Measurements from ENCODE around the gene ALDH9A1. TPM values are rescaled to one million over a fixed set of nuclear protein-coding genes. Genes with fewer than 3 reads are reported as not detected.

The ALDH9A1 gene
- total and polyA plus RNA-seq, 2 of the 8 experiments (the other 6 are each of a cell fraction or from before 2014, with no cell fraction given), result 57.6 to 63.8 TPM

GRCh38 chr1:165680303-165680702, 18.1 kb downstream of the ALDH9A1 start:
- H3K56ac ChIP-seq (replicated peaks; ENCODE audit: insufficient read length, low read depth, low read length), result no peak overlapping the region
- no peak for FAIRE-seq
- no peaks in the 10 kb centered on the region for H3K27me3 ChIP-seq (replicated peaks in 1 of 4; ENCODE audit: control insufficient read depth in 3 of 4, extremely low read depth in 1 of 4, insufficient read depth in 3 of 4, low read length in 3 of 4)
- no peak for DNase-seq (ENCODE audit: low read depth in 1 of 2, low spot score in 2 of 2)
- no peak overlapping the region for H3K18ac ChIP-seq (ENCODE audit: extremely low read depth, low read length)
- H4K20me1 ChIP-seq (replicated peaks in 1 of 2; ENCODE audit: control insufficient read depth in 1 of 2, insufficient read depth in 2 of 2, low read length in 2 of 2), result peaks cover 0 to 3% of the 10 kb centered on the region in 2 experiments
- no peak overlapping the region for H3K27ac ChIP-seq (ENCODE audit: low read depth, low read length)
- H3K9ac ChIP-seq (replicated peaks in 1 of 4; ENCODE audit: extremely low read depth in 1 of 4, low read depth in 3 of 4, low read length in 3 of 4), result no peak overlapping the region
- H3K4me2 ChIP-seq (ENCODE audit: insufficient read depth in 1 of 2, low read depth in 2 of 2, low read length in 2 of 2), result no peak overlapping the region
- H2AFZ ChIP-seq (ENCODE audit: low read length), result no peak overlapping the region
- CTCF ChIA-PET (ENCODE audit: partially characterized antibody), result interaction anchor here (0.7 to 1.4 kb wide), 5 partner anchors 19 to 284 kb away, joined by 3 to 5 read pairs (median 3); no protein-coding TSS in a partner anchor
- no peak overlapping the region for H3K4ac ChIP-seq (replicated peaks; ENCODE audit: insufficient read length, low read depth, low read length)
- no peaks in the 10 kb centered on the region for H3K4me1 ChIP-seq (replicated peaks in 1 of 4; ENCODE audit: control insufficient read depth in 3 of 4, insufficient read depth in 4 of 4, low read length in 3 of 4)
- H4K8ac ChIP-seq (ENCODE audit: extremely low read depth, insufficient read depth, low read length), result no peak overlapping the region
- H2BK12ac ChIP-seq (ENCODE audit: low read depth, low read length), result no peak overlapping the region
- H2AK5ac ChIP-seq (ENCODE audit: low read depth, low read length), result no peak overlapping the region
- no peak overlapping the region for H4K5ac ChIP-seq (ENCODE audit: insufficient read length, low read depth, low read length)
- H3K79me1 ChIP-seq (ENCODE audit: low read depth, low read length), result no peaks in the 10 kb centered on the region; the same call in none of the 2 replicates
- no peak overlapping the region for H4K91ac ChIP-seq (replicated peaks; ENCODE audit: insufficient read length, low read length)
- no peak overlapping the region for H2BK5ac ChIP-seq (ENCODE audit: low read depth, low read length)
- 84% methylated on average over 2 of the region's 2 CpGs; no CpG with 5 or more reads in 1 of the 2 experiments for WGBS, 2 experiments (ENCODE audit: extremely low coverage in 1 of 2, insufficient coverage in 1 of 2, insufficient read length in 1 of 2, insufficient replicate concordance in 2 of 2, low coverage in 1 of 2, low lambda C conversion rate in 2 of 2, missing lambda C conversion rate in 1 of 2)
- H3K23ac ChIP-seq (ENCODE audit: insufficient read length), result no peak overlapping the region
- H3K14ac ChIP-seq (ENCODE audit: insufficient read length), result no peak overlapping the region
- no peak overlapping the region for H2BK15ac ChIP-seq (ENCODE audit: low read length)
- peaks cover 7 to 47% (median 26%) of the 10 kb centered on the region in 4 experiments; a peak in 7 of 8 replicates for H3K36me3 ChIP-seq (ENCODE audit: control insufficient read depth in 2 of 4, insufficient read depth in 4 of 4, low read length in 3 of 4)
- H2BK120ac ChIP-seq (replicated peaks; ENCODE audit: low read depth, low read length), result no peak overlapping the region
- no peaks in the 10 kb centered on the region for H3K9me3 ChIP-seq (ENCODE audit: insufficient read depth in 2 of 2, low read depth in 1 of 2, low read length in 1 of 2)
- H2BK20ac ChIP-seq (ENCODE audit: low read length), result no peak overlapping the region
- POLR2A ChIA-PET (ENCODE audit: partially characterized antibody), result no interaction called here
- no peak overlapping the region for H3K4me3 ChIP-seq (ENCODE audit: extremely low read depth in 1 of 4, insufficient read depth in 2 of 4, low read depth in 3 of 4, low read length in 4 of 4)
- H3K79me2 ChIP-seq (ENCODE audit: control insufficient read depth in 1 of 2, insufficient read depth in 2 of 2, low read length in 2 of 2), result peaks cover 0 to 5% of the 10 kb centered on the region in 2 experiments; a peak in 2 of 4 replicates
- H3K23me2 ChIP-seq (ENCODE audit: low read depth, low read length), result no peaks in the 10 kb centered on the region
- TF ChIP-seq CBX5 (IDR thresholded peaks at IDR 0.05; ENCODE audit: low read depth, low read length) (no peak), SP2 (IDR thresholded peaks at IDR 0.05; ENCODE audit: low read length) (no peak), TEAD4 (IDR thresholded peaks at IDR 0.05; ENCODE audit: low read depth, low read length) (no peak), E2F6 (IDR thresholded peaks at IDR 0.05) (no peak), BRCA1 (IDR thresholded peaks at IDR 0.05; ENCODE audit: low read depth, low read length) (no peak), RFX5 (IDR thresholded peaks at IDR 0.05; ENCODE audit: borderline replicate concordance, low read depth, low read length) (no peak), TAF1 (IDR thresholded peaks at IDR 0.05; ENCODE audit: low read depth, low read length) (no peak), ATF3 (IDR thresholded peaks at IDR 0.05; ENCODE audit: insufficient read depth, low read depth, low read length) (no peak), YY1 (IDR thresholded peaks at IDR 0.05; ENCODE audit: low read depth, low read length) (no peak), CHD2 (IDR thresholded peaks at IDR 0.05; ENCODE audit: low read length) (no peak), ZNF274 (IDR thresholded peaks at IDR 0.05; ENCODE audit: borderline replicate concordance, extremely low read depth, low read length) (no peak), GTF2F1 (IDR thresholded peaks at IDR 0.05; ENCODE audit: borderline replicate concordance, low read depth, low read length) (no peak), SIRT6 (IDR thresholded peaks at IDR 0.05; ENCODE audit: low read length) (no peak), HDAC6 (IDR thresholded peaks at IDR 0.05; ENCODE audit: low read depth, low read length) (no peak), FOSL1 (IDR thresholded peaks at IDR 0.05; ENCODE audit: insufficient read depth, low read depth, low read length) (no peak)

Data from H1 (cell line).